Endothelial cell of umbilical vein (primary cell): ENCODE data around the gene EVX2. TPM values are rescaled to one million over a fixed set of nuclear protein-coding genes. Genes with fewer than 3 reads are reported as not detected.

Experiments
- BruUV-seq: library from RNA; stranded (reverse); fragments of 400-500 nt; replicated peaks from 2 replicates; lab custom pipeline; 2021; lab: Mats Ljungman, UMichigan
- CTCF ChIA-PET: fragments of 300-600, 350-600 bp; sonication (Branson Sonifier 250); formaldehyde crosslinking; loops from one replicate; lab custom pipeline; 2021; ENCODE audit warnings: antibody characterized with exemption, inconsistent platforms; lab: Charles Lee
- POLR2A ChIA-PET: fragments of 300-600, 350-600 bp; sonication (Branson Sonifier 250); formaldehyde crosslinking; loops from one replicate; lab custom pipeline; 2021; ENCODE audit warnings: antibody characterized with exemption, inconsistent platforms; lab: Charles Lee
- DNase-seq: peaks from one replicate; pipeline ENCODE4 v3.0.0-alpha.2; 2011; ENCODE audit warnings: low read depth, low spot score
- FAIRE-seq: peaks from 2 replicates; lab custom pipeline; 2011; peaks lifted over from hg19 to GRCh38; lab: Jason Lieb, UNC
- H2AFZ ChIP-seq: 2 replicates; pipeline ENCODE4 v1.6.0; 2012; ENCODE audit warnings: low read depth, low read length, control low read depth, inconsistent platforms
- H3K27ac ChIP-seq: 2 replicates; pipeline ENCODE4 v1.5.1; 2011; ENCODE audit warnings: low read depth, mild to moderate bottlenecking, control low read depth, low read length, moderate library complexity; ENCODE audit not compliant: insufficient read depth
- H3K27me3 ChIP-seq, 2 experiments: 2 replicates each; pipeline versions ENCODE4 v1.6.0 to v1.6.1; 2011; ENCODE audit warnings: low read length in 2 of 2, mixed read lengths in 1 of 2; ENCODE audit not compliant: control insufficient read depth in 2 of 2, insufficient read depth in 2 of 2
- H3K36me3 ChIP-seq, 2 experiments: 2 replicates in 1 of 2; 3 replicates in 1 of 2; pipeline ENCODE4 v1.5.1; 2011; ENCODE audit warnings: low read length in 2 of 2, mild to moderate bottlenecking in 1 of 2, moderate library complexity in 1 of 2; ENCODE audit not compliant: control insufficient read depth in 2 of 2, insufficient read depth in 2 of 2; ENCODE audit errors: extremely low read depth in 1 of 2
- H3K4me1 ChIP-seq: 3 replicates; pipeline ENCODE4 v1.5.1; 2011; ENCODE audit warnings: mild to moderate bottlenecking, low read length; ENCODE audit not compliant: control insufficient read depth, insufficient read depth; ENCODE audit errors: extremely low read depth
- H3K4me2 ChIP-seq: 2 replicates; pipeline ENCODE4 v1.6.1; 2011; ENCODE audit warnings: low read length, control low read depth, mixed read lengths; ENCODE audit not compliant: insufficient read depth
- H3K4me3 ChIP-seq, 3 experiments: fragments of 200-600 bp in 1 of 3; sonication (generic), shearing (Covaris generic) in 1 of 3; replicated peaks in 1 of 3; 2 replicates each; pipeline ENCODE4 v1.5.1; 2011 to 2016; ENCODE audit warnings: control low read depth in 3 of 3, low read length in 3 of 3, mild to moderate bottlenecking in 2 of 3, inconsistent platforms in 1 of 3, low read depth in 1 of 3, moderate library complexity in 1 of 3; ENCODE audit not compliant: insufficient read depth in 1 of 3
- H3K79me2 ChIP-seq: 2 replicates; pipeline ENCODE4 v1.6.0; 2012; ENCODE audit warnings: low read length, inconsistent platforms; ENCODE audit not compliant: control insufficient read depth, insufficient read depth
- H3K9ac ChIP-seq: replicated peaks from 2 replicates; pipeline ENCODE3; 2011; ENCODE audit warnings: low read length, control low read depth; ENCODE audit not compliant: insufficient read depth; ENCODE audit errors: extremely low read depth
- H3K9me1 ChIP-seq: replicated peaks from 3 replicates; pipeline ENCODE4 v1.6.0; 2011; ENCODE audit warnings: mild to moderate bottlenecking, low read length; ENCODE audit not compliant: control insufficient read depth, insufficient read depth; ENCODE audit errors: extremely low read depth
- H3K9me3 ChIP-seq: replicated peaks from 2 replicates; pipeline ENCODE4 v1.5.1; 2012; ENCODE audit warnings: low read length, inconsistent platforms; ENCODE audit not compliant: control insufficient read depth, insufficient read depth
- H4K20me1 ChIP-seq: replicated peaks from 2 replicates; pipeline ENCODE3; 2011; ENCODE audit warnings: mild to moderate bottlenecking, low read length; ENCODE audit not compliant: control insufficient read depth, insufficient read depth; ENCODE audit errors: extremely low read depth
- FOS ChIP-seq: IDR thresholded peaks from 2 replicates; pipeline ENCODE4 v1.6.1; 2011; ENCODE audit warnings: mild to moderate bottlenecking, low read length, moderate library complexity, borderline replicate concordance; ENCODE audit not compliant: insufficient read depth
- JUN ChIP-seq: IDR thresholded peaks from 2 replicates; pipeline ENCODE4 v1.6.1; 2011; ENCODE audit warnings: borderline replicate concordance, low read depth; ENCODE audit not compliant: insufficient read length, insufficient read depth
- MYC ChIP-seq: IDR thresholded peaks from one replicate; pipeline ENCODE4 v1.6.1; 2011; ENCODE audit warnings: mild to moderate bottlenecking, low read depth, low read length
- POLR2A ChIP-seq: IDR thresholded peaks from 2 replicates; pipeline ENCODE4 v1.6.1; 2012; ENCODE audit warnings: low read depth, mild to moderate bottlenecking, control low read depth, low read length
- dilution Hi-C: fragments of 300-500 bp; cut with MboI; formaldehyde crosslinking; loops from one replicate; pipeline ENCODE4 v1.15.0; 2019; ENCODE audit warnings: low sequenced_read_pairs; ENCODE audit not compliant: extremely low pct_ligation_motif_present
- intact Hi-C: fragments of 100-400 bp; cut with micrococcal nuclease; formaldehyde crosslinking; loops from one replicate; pipeline ENCODE4 v1.10.0; 2022
- polyA plus RNA-seq, 4 experiments: library from polyadenylated mRNA; depleted of rRNA in 3 of 4; stranded (reverse) in 3 of 4; unstranded in 1 of 4; fragments of >200 nt; gene quantifications; 2 replicates each; pipeline versions ENCODE4 v1.2.1 to v1.2.3, GENCODE V29; 2011 to 2012; ENCODE audit warnings: missing spikeins in 1 of 4
- total RNA-seq: library from RNA; stranded (reverse); gene quantifications from 2 replicates; pipeline ENCODE4 v1.2.3, GENCODE V29; 2021

Gene EVX2
- total and polyA plus RNA-seq, 2 donors (not counting 3 experiments of a cell fraction or from before 2014, with no cell fraction given) = not detected

- H3K27me3 ChIP-seq = peaks cover 5% of the 10 kb centered on the region in 2 experiments
- H4K20me1 ChIP-seq = no peaks in the 10 kb centered on the region
- dilution Hi-C loops (loop anchor here (25.0 kb wide), 1 partner anchor 509 kb away; no protein-coding TSS in a partner anchor), intact Hi-C loops (loop anchor here (5.0 kb wide), 2 partner anchors 929 to 1629 kb away; no protein-coding TSS in a partner anchor)
- H3K9me3 ChIP-seq = no peaks in the 10 kb centered on the region
- peak overlapping the region; percentile 7 for H3K9ac ChIP-seq
- H3K4me2 ChIP-seq = peak overlapping the region; percentile 42
- H3K79me2 ChIP-seq = peaks cover 17% of the 10 kb centered on the region
- TF ChIP-seq MYC (no peak), JUN (no peak), POLR2A (no peak)
- ChIA-PET CTCF (interaction anchor here (0.6 to 10.1 kb wide), 18 partner anchors 8 to 1637 kb away, joined by 3 to 458 read pairs (median 19); no protein-coding TSS in a partner anchor), POLR2A (no interaction called here)
- DNase-seq = peak; percentile 53
- no peaks in the 10 kb centered on the region for H3K36me3 ChIP-seq
- FAIRE-seq = peak; percentile 74
- peak overlapping the region; percentile 2 to 56 (median 43) for H3K4me3 ChIP-seq
- H3K4me1 ChIP-seq = peaks cover 35% of the 10 kb centered on the region
- no TSS peak for BruUV-seq
- H2AFZ ChIP-seq = peak overlapping the region; percentile 85
- H3K27ac ChIP-seq = peak overlapping the region; percentile 23
- H3K9me1 ChIP-seq = no peaks in the 10 kb centered on the region
Measured at GRCh38 chr2:176128172-176128981, 44.6 kb upstream of the EVX2 start.

DNA sequence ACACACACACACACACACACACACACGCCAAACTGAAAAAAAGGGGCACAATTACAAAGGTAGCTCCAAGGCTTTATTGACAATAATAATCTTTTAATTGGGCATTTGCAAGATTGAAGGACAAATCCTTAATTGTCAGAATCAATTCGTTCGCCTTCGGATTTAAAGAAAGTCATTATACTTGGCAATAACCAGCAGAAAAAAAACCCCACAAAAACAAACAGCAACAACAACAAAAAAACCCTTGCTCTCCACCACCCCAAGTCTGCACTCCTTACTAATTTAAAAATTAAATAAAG lies 44.0 kb upstream of the EVX2 start:
- Histone ChIP-seq H4K20me1 (no peaks in the 10 kb centered on the region), H3K4me3 (no peak overlapping the region), H2AFZ (peak overlapping the region; percentile 58), H3K27ac (no peak overlapping the region), H3K27me3 (peaks cover 5% of the 10 kb centered on the region in 2 experiments), H3K36me3 (no peaks in the 10 kb centered on the region), H3K79me2 (peaks cover 14% of the 10 kb centered on the region), H3K4me1 (peaks cover 31% of the 10 kb centered on the region), H3K9me3 (no peaks in the 10 kb centered on the region), H3K9ac (no peak overlapping the region), H3K4me2 (no peak overlapping the region), H3K9me1 (no peaks in the 10 kb centered on the region)
- dilution Hi-C loops (loop anchor here (25.0 kb wide), 1 partner anchor 510 kb away; no protein-coding TSS in a partner anchor), intact Hi-C loops (loop anchor here (1.0 to 5.0 kb wide), 9 partner anchors 328 to 1630 kb away; no protein-coding TSS in a partner anchor)
- BruUV-seq = no TSS peak
- FAIRE-seq (peak; percentile 61), DNase-seq (no peak)
- ChIA-PET POLR2A (no interaction called here), CTCF (interaction anchor here (0.6 to 10.1 kb wide), 31 partner anchors 9 to 1638 kb away, joined by 3 to 458 read pairs (median 7); no protein-coding TSS in a partner anchor)
- TF ChIP-seq MYC = no peak
- no peak for TF ChIP-seq FOS
- no peak for TF ChIP-seq JUN
